NCI-H1436 (cell line): ENCODE data around the gene UQCC3.
"Not testable (repeated sequence)": the region's sequence is repeated elsewhere in the genome, so short reads cannot be mapped to it uniquely, and the experiment has no call there.

Experiments
- DNase-seq: peaks from one replicate; lab custom pipeline; 2025; lab: John Stamatoyannopoulos, UW

UQCC3 gene

GRCh38 chr11:62703921-62704320 is 32.4 kb downstream of the UQCC3 start:
- not testable (repeated sequence) for DNase-seq

GRCh38 chr11:62705413-62705812 is 33.9 kb downstream of the UQCC3 start:
- no peak for DNase-seq

- DNase-seq, result peak; percentile 97
These were observed 34.7 kb downstream of the UQCC3 start for GRCh38 chr11:62705880-62706849.

- no peak for DNase-seq
These were observed 35.4 kb downstream of the UQCC3 start for GRCh38 chr11:62706850-62707247.

GRCh38 chr11:62707277-62707861 is 35.9 kb downstream of the UQCC3 start, which contains the start of the genes BSCL2 and GNG3:
Gene BSCL2 (minus strand): TSS chr11:62707424. CDS start chr11:62707195, 229 bp downstream.
Gene GNG3 (plus strand): TSS chr11:62707676. CDS start chr11:62708296, 620 bp downstream.
- DNase-seq, result peak; percentile 18

- no peak for DNase-seq
These were observed 36.9 kb downstream of the UQCC3 start for GRCh38 chr11:62708392-62708791.

GRCh38 chr11:62708793-62709192 is 37.3 kb downstream of the UQCC3 start:
- DNase-seq, result peak; percentile 48

- peak; percentile 98 for DNase-seq
These were observed 38.0 kb downstream of the UQCC3 start for GRCh38 chr11:62709247-62710000.

GRCh38 chr11:62710001-62710345 is 38.5 kb downstream of the UQCC3 start:
- DNase-seq, result no peak

- no peak for DNase-seq
These were observed 40.9 kb downstream of the UQCC3 start for GRCh38 chr11:62712276-62712812.

- no peak for DNase-seq
These were observed 41.4 kb downstream of the UQCC3 start for GRCh38 chr11:62712861-62713260.

- no peak for DNase-seq
These were observed 41.9 kb downstream of the UQCC3 start for GRCh38 chr11:62713343-62713742.

GRCh38 chr11:62715150-62716130 is 44.0 kb downstream of the UQCC3 start:
- no peak for DNase-seq

GRCh38 chr11:62716206-62716605 is 44.7 kb downstream of the UQCC3 start:
- DNase-seq, result no peak

- no peak for DNase-seq
These were observed 45.3 kb downstream of the UQCC3 start for GRCh38 chr11:62716816-62717215.

GRCh38 chr11:62719302-62719978 is 48.0 kb downstream of the UQCC3 start:
- no peak for DNase-seq

- DNase-seq, result no peak
These were observed 50.5 kb downstream of the UQCC3 start for GRCh38 chr11:62721994-62722393.
